NCI-H187 treated with DMSO at 0.1 percent for 48 hours (cell line): Measurements from ENCODE around the gene ANAPC13.

Experiments used
- DNase-seq: peaks from one replicate; lab custom pipeline; 2025; lab: John Stamatoyannopoulos, UW

ANAPC13 gene

DNA sequence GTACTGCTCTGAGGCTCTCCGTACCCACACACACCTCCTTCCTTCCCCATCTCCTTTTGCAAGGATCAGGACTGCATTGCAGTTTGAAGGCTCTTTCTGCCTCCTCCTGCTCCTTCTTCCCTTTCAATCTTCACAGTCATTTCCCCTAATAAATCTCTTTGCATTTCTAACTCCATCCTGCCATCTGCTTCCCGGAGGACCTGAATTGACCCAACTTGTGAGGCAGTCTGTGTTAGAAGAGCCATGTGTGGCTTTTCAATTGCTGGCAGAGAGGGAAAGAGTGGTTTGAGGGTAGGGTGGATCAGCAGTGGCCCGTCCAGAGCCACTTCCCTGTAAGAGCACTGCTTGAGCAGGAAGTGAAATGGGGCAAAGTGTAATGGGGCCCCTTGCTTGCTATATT is 35.8 kb downstream of the ANAPC13 start:
- no peak for DNase-seq

DNA sequence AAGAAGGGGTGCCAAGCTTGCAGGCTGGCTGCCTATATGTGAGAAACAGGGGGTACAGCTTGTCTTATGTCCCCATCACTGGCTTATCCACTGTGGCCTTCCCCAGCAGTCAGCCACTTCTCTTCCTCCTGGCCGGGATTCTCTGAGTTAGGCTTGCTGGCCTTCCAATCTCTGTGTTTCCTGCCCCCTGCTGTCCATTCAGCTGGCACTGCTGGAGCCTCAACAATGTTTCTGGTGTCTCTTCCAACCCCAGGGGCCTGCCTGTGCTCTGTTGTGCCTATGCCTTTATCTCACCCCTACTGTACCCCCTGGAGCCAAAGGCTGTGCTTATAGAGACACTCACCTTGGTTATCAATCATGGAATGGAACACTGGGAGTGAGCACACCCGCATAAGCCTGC is 36.5 kb downstream of the ANAPC13 start:
- no peak for DNase-seq

DNA sequence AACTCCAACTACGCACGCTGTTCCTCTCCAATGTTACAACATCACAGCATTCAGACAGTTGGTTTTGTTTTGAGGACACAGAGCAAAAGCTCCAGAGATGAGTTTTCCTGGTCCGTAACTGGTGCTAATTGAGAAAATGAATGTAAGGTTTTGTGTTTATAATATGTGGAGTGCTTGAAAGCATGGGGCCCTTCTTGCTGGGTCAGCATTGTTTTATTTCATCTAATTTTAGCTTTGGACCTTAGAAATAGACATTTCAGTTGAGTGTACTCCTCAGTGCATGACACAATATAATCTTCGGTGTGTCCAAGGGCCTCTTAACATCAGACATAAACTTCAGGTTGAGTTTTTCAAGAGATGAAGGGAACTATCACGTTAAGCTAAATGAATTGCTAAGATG is 37.1 kb downstream of the ANAPC13 start:
- DNase-seq = no peak

DNA sequence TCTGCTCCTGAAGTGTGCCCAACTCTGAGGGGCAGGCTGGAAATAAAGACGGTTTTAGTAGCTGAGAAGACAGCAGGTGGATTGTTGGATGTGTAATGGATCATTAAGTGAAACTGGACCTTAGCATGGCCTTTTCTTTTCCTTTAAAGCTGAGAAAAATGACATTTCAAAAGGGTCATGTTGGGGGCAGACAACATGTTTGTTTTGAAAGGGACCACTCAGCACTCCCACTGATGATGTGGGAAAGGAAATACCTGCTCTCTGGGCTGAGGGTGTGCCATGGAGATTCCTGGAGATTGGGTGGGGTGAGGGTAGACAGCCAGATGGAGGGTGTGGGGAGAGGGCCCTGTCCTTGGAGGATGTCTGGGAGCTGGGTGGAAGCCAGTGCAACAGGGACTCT is 38.4 kb downstream of the ANAPC13 start:
- DNase-seq = no peak

DNA sequence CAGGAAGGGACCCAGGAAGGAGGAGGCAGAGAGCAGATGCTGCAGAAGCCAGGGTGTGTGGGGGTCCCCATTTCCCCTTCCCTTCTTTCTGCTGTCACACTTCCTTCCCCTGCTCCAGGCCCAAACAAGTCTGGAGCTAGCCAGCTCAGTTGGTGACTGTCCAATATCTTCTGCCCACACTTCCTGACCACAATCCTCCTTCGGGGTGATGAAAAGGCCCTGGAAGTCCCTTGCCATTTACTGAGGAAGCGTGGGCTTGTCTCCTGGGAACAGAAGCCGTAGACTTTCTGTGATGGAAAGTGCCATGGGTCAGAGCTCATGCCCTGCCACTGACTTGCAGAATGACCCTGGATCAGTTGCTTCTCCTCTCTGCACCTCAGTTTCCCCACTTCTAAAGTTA is 39.0 kb downstream of the ANAPC13 start:
- no peak for DNase-seq

DNA sequence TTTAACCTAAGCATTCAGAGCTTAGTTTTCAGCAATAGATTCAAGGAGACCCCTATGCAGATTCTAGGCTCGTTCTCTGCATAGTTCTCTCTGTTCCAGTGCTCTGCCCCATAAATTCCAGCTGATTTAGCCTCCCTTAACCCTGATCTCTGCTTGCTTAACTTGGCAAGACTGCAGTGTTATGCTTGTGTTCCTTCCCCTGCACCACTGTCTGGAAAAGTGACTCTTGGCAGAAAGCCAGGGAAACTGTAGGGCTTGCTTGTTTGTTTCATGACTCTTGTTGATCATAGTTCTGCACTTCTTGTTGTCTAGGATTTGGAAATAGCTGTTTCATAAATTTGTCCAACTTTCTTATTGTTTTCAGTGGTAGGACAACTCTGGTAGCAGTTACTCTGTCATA is 40.1 kb downstream of the ANAPC13 start:
- no peak for DNase-seq

DNA sequence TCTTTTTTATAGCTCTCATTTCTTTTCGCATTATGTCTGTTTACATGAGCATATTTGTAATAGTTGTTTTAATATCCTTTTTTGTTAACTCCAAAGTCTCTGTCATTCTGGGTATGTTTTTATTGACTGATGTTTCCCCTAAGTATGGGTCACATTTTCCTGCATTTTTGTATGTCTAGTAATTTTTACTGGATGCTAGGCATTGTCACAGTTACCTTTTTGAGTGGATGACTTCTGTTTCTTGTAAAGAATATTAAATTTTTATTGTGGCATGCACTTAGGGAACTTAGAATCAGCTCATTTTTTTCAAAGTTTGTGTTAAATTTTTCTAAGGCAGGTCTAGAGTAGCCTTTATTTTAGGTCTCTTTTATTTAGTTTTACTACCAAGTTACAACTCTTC is 40.7 kb downstream of the ANAPC13 start:
- DNase-seq = no peak

DNA sequence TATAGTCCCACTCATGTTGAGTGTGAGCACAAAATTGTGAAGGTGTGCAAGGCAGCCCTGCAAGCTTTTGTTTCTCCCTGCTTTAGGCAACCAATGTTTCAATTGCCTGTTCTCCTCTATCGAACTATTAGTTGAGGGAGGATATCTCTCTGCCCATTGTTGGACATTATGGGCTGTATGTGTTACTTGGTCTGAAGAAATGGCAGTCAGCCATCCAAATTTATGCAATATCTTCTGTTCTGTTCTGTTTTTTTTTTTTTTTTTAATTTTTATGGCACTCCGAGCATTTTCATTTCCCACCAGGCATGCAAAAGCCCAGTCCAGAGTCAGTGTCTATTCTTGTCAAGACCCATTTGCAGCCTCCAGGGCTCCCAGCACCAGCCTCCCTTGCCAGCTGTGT is 44.0 kb downstream of the ANAPC13 start:
- no peak for DNase-seq

DNA sequence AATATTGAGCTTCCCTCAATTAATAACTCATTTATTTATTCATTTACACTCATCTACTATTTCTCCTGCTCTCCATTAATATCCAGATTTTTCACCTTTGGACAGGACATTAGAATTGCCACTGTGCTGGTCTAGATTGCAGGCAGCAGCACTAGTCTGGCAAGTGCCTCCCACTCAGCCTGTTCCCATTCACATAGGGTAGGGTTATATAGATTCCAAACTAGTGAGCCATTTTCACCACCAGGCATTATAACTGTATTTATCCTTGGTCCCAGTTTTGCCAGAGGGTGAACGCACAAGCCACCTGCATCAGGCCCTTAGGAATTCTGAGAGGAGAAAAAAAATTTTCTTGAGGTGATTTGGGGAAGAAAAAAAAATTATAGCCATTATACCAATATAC is 44.5 kb downstream of the ANAPC13 start:
- no peak for DNase-seq

DNA sequence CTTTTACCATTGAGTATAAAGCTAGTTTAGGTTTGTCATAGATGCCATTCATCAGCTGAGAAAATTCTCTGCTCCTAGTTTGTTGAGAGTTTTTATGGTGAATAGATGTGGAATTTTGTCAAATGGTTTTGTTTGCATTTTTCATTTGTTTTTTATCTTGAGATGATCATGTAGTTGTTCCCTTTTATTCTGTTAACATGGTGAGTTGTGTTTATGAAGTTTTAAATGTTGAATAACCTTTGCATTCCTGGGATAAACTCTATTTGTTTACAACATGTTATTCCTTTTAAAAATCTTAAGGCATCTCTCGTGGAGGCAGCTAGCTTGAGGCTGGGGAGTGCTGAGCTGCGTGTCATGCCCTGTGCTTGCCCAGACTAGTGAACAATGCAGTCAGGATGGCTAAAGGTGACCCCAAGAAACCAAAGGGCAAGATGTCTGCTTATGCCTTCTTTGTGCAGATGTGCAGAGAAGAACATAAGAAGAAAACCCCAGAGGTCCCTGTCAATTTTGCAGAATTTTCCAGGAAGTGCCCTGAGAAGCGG is 48.5 kb downstream of the ANAPC13 start:
- no peak for DNase-seq

DNA sequence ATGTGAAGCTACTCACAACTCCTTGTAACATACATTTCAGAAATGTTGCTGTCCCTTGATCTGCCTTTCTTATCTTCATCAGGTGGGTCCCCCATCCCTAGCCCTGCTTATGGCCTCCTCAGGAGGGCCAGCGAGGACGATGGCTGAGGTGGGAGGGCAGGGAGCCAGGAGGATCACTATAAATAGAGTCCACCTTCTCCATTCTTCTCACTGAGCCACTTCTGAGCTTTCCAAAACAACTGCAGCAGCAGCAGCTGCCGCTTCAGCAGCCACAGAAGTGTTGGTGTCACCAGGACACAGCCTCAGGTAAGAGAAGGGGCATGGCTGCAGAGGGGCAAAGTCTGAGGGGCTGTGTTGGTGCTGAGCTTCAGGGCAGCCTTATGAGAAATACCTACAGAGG is 53.5 kb downstream of the ANAPC13 start:
- DNase-seq = no peak

DNA sequence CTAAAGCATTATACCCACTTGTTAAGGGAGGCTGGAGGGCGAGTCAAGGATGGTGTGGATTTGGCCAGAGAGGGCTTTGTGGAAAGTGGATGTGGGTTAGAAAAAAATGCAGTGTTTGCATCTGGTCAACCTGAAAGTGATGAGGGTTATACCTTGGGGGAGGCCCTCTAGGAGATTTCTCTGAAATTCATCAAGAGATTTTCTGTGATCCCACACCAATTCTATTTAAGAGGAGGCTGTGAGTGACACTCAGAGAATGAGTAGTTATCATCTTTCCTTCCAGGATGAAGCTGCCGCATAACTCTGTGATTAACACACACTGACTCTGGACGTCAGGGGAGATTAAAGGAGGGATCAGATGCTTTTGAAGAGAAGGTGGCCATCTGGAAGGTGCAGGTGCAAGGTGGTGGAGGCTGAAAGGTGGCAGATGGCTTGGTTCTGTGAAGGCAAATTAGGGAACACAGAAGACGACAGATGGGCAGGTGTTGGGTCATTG is 54.8 kb downstream of the ANAPC13 start:
- DNase-seq = no peak

DNA sequence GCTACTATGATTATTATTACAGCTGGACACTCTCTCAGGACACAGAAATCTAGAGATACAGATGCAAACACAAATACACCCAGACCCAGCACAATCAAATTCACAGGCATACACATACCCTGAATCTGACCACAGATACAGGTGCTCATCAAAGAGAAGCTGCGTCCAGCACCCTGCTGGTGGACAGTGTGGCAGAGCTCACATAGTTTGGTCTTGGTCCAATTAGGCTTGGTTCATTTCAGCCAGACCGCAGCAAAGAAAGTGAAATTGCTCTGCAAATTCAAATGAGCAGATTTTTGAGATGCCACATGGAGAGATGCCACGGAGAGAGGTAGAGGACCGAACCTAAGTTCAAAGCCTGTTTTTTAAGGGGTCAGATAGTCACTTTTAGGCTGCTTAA is 55.6 kb downstream of the ANAPC13 start:
- no peak for DNase-seq

DNA sequence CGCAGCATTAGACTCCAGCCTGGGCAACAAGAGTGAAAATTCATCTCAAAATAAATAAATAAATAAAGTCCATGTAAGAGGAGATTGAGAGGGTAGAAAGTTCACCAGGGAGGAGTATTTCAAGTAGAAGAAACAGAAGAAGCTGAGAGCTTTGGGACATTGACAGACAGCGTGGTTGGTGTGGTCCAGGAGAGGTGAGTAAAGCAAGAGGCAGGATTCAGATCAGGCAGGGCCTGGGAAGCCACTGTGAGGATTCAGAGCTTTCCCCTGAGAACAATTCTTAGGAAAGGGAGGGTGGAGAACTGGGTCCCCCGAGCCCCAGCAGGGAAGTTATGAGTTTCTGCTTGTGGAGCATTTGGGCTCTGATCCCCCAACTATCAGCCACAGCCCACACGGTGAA is 57.4 kb downstream of the ANAPC13 start:
- DNase-seq = no peak
